ENCODE measurements around the gene MARCO. TPM values are rescaled to one million over a fixed set of nuclear protein-coding genes. Genes with fewer than 3 reads are reported as not detected.
A peak's percentile ranks its signal among the peaks of the same experiment; 100 is the strongest.

The MARCO gene, protein sequence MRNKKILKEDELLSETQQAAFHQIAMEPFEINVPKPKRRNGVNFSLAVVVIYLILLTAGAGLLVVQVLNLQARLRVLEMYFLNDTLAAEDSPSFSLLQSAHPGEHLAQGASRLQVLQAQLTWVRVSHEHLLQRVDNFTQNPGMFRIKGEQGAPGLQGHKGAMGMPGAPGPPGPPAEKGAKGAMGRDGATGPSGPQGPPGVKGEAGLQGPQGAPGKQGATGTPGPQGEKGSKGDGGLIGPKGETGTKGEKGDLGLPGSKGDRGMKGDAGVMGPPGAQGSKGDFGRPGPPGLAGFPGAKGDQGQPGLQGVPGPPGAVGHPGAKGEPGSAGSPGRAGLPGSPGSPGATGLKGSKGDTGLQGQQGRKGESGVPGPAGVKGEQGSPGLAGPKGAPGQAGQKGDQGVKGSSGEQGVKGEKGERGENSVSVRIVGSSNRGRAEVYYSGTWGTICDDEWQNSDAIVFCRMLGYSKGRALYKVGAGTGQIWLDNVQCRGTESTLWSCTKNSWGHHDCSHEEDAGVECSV
- 1 to 10 TPM in 3 of 6 donors, under 1 TPM in 2, not detected in 1; 0.08 to 3.6 (median 1.2) TPM for total RNA-seq
- polyA plus RNA-seq = under 1 TPM; 0.19 to 0.80 TPM

DNA sequence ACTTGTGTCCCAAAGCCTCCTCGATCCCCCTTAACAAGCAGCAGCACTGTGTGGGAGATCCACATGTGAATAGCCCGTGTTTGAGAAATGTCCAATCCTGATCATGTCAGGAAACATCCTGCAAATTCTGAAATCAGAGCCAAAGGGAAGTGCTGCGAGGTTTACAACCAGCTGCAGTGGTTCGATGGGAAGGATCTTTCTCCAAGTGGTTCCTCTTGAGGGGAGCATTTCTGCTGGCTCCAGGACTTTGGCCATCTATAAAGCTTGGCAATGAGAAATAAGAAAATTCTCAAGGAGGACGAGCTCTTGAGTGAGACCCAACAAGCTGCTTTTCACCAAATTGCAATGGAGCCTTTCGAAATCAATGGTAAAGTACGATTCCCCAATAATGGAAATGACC, at the start of gene MARCO:
Gene MARCO, plus strand, starts transcription at position 164 of the 400 bp plus-strand sequence. Its CDS starts 107 bp downstream, at position 271.
- Histone ChIP-seq H3K27ac (no peak within 1 kb of the TSS), H3K36me3 (no peaks in the 10 kb centered on the region), H3K4me3 (no peak within 1 kb of the TSS), H3K4me1 (no peaks in the 10 kb centered on the region), H3K27me3 (no peaks in the 10 kb centered on the region), H3K9me3 (no peaks in the 10 kb centered on the region)
- FAIRE-seq = no peak
- intact Hi-C loops (cut with DNase I) = no loop called here
- ATAC-seq = no peak
- no peak for DNase-seq
- TF ChIP-seq, protein P1, sequence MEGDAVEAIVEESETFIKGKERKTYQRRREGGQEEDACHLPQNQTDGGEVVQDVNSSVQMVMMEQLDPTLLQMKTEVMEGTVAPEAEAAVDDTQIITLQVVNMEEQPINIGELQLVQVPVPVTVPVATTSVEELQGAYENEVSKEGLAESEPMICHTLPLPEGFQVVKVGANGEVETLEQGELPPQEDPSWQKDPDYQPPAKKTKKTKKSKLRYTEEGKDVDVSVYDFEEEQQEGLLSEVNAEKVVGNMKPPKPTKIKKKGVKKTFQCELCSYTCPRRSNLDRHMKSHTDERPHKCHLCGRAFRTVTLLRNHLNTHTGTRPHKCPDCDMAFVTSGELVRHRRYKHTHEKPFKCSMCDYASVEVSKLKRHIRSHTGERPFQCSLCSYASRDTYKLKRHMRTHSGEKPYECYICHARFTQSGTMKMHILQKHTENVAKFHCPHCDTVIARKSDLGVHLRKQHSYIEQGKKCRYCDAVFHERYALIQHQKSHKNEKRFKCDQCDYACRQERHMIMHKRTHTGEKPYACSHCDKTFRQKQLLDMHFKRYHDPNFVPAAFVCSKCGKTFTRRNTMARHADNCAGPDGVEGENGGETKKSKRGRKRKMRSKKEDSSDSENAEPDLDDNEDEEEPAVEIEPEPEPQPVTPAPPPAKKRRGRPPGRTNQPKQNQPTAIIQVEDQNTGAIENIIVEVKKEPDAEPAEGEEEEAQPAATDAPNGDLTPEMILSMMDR (IDR thresholded peaks at IDR 0.05) = no peak
- 63 to 65% methylated on average over 7 of the region's 7 CpGs for WGBS, 2 donors

DNA sequence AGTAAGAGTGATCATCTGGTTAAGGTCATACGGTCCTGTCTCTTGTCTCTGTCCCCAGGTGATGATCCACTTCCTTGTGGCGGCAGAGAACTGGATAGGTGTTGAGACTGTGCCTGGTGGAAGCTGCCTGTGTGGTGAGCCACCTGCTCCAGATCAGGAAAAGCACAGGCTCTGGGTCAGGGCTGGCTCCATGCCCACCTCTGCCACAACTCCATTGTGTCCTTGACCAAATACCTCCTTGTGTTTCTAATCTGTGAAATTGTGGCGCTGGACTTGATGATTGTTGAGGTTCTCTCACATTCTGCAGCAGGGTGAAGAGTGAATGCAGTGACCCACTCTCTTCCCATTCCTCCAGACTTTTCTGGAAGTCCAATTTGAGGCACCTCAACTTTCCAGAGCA, 48.9 kb upstream of the MARCO start:
- 46 to 70% methylated on average over 3 of the region's 3 CpGs for WGBS, 2 donors
- ATAC-seq (peak in 1 of 4 donors; percentile 69), DNase-seq (peak in 4 of 6 donors; percentile 21 to 63 (median 36)), FAIRE-seq (no peak)
- H3K27ac ChIP-seq = no peak overlapping the region
- H3K4me1 ChIP-seq = no peaks in the 10 kb centered on the region
- TF ChIP-seq, protein P1 (IDR thresholded peaks at IDR 0.05) = no peak
- no peak overlapping the region for H3K4me3 ChIP-seq
- peaks cover 0 to 4% (median 0%) of the 10 kb centered on the region in 4 donors for H3K27me3 ChIP-seq
- no peaks in the 10 kb centered on the region for H3K36me3 ChIP-seq
- H3K9me3 ChIP-seq = no peaks in the 10 kb centered on the region
- intact Hi-C loops (cut with DNase I) = no loop called here

DNA sequence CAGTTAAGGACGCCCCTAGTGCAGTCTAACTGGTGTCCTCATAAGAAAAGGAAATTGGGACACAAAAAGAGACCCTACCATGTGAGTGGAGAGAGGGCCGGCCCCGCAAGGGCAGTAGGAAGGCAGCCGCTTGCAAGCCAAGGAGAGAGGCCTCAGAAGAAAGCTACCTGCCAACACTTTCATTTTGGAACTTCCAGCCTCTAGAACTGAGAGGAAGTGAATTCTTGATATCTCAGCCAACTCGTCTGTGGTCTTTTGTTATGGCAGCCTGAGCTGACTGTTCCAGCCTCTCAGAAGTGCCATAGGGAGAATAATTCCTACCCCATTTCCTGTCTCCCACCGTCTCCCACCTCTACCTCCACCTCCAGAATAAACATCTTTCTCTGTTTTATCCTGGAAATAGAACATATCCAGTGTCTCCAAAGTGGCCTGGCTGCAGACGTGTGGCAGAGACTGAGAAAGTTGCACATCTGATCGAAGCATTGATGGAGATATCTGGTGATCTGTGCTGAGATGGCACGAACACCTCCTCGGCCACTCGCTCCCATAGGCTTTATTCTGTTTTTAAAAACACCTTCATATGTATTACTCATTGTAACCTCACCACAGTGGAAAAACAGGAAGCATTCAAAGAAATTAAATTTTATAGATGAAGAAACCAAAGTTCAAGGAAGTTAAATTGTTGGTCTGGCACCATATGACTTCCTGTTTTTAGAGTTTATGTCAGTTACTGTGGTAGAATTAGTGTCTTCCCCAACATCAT, 39.5 kb upstream of the MARCO start:
- DNase-seq (no peak), FAIRE-seq (no peak), ATAC-seq (peak in 2 of 4 donors; percentile 54 to 56)
- intact Hi-C loops (cut with DNase I) = no loop called here
- Histone ChIP-seq H3K36me3 (no peaks in the 10 kb centered on the region), H3K27ac (no peak overlapping the region), H3K4me1 (no peaks in the 10 kb centered on the region), H3K9me3 (no peaks in the 10 kb centered on the region), H3K4me3 (no peak overlapping the region), H3K27me3 (no peaks in the 10 kb centered on the region)
- WGBS, 2 donors = 66 to 76% methylated on average over 11 of the region's 11 CpGs
- TF ChIP-seq, protein P1 (IDR thresholded peaks at IDR 0.05) = no peak

DNA sequence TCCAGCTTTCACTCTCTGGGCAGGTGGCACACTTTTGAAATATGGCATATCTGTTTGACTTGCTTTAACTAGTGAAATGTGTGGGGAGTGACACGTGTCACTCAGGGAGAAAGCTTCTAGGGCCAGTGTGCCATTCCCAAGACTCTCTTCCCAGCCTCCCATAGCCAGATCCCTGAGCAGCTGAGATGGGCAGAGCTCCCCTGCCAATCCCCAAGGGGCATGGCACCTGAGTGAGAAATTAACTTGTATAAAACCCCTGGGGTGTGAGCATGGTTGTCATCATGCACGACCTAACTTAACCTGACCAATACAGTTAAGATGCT, 39.0 kb upstream of the MARCO start:
- FAIRE-seq = no peak
- no peak overlapping the region for H3K4me3 ChIP-seq
- no peak overlapping the region for H3K27ac ChIP-seq
- intact Hi-C loops (cut with DNase I) = no loop called here
- 50 to 69% methylated on average over 2 of the region's 2 CpGs for WGBS, 2 donors
- no peak for DNase-seq
- ATAC-seq = no peak
- no peaks in the 10 kb centered on the region for H3K4me1 ChIP-seq
- TF ChIP-seq, protein P1 (IDR thresholded peaks at IDR 0.05) = no peak
- H3K36me3 ChIP-seq = no peaks in the 10 kb centered on the region
- H3K27me3 ChIP-seq = no peaks in the 10 kb centered on the region
- H3K9me3 ChIP-seq = no peaks in the 10 kb centered on the region

Measured in pancreas (tissue), 10 donors.